ENCODE results near the gene KCNQ5.

Gene KCNQ5

DNA sequence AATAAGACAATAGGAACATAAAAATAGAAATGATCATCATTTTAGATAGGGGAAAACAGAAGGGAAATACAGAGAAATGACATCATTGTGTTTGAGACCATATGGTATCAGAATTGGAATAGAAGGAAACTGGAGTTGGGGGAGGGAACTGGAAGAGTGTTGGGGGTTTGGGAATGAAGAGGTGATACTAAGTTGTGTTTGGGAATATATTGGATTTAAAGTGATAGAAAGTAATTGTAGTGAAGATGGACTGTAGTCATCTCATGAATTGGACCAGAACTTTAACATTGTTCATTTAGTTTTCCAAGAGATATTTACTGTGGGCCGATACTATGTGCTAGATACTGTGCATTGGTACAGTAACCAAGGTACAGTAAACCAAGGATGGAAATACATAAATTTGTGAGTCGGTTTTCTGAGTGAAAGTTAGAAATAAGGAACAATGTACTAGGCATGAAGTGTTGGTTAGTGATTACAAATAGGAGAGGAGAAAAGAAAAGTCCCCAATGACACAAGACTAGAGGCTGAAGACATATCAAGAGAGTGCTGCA lies 32.3 kb downstream of the KCNQ5 start:
- WGBS, 2 donors (ENCODE audit: extremely low coverage in 2 of 2, insufficient read length in 2 of 2, insufficient replicate concordance in 1 of 2) = no CpG with 5 or more reads among the region's 2 CpGs

GRCh38 chr6:72657407-72658197 lies 35.7 kb downstream of the KCNQ5 start:
- no CpG with 5 or more reads among the region's 3 CpGs for WGBS, 2 donors (ENCODE audit: extremely low coverage in 2 of 2, insufficient read length in 2 of 2, insufficient replicate concordance in 1 of 2)
- no peak overlapping the region for H2AK5ac ChIP-seq (ENCODE audit: low read depth, low read length)
- H2BK15ac ChIP-seq (ENCODE audit: low read length) = no peak overlapping the region
- H3K18ac ChIP-seq (ENCODE audit: low read length) = no peak overlapping the region
- no peak overlapping the region for H3K23ac ChIP-seq (ENCODE audit: low read depth, low read length, poor library complexity)
- no peak overlapping the region for H2BK12ac ChIP-seq (ENCODE audit: low read length)
- H3K4me2 ChIP-seq (ENCODE audit: insufficient read depth, low read length, poor library complexity, severe bottlenecking) = no peak overlapping the region
- no peaks in the 10 kb centered on the region for H3K9me3 ChIP-seq (replicated peaks in 1 of 2; ENCODE audit: control insufficient read depth in 2 of 2, insufficient read depth in 1 of 2, low read depth in 1 of 2, low read length in 2 of 2)
- no peaks in the 10 kb centered on the region for H3K79me1 ChIP-seq (ENCODE audit: low read depth, low read length)
- no peak overlapping the region for H4K8ac ChIP-seq (ENCODE audit: low read depth, low read length)
- no peak overlapping the region for H3K4ac ChIP-seq (ENCODE audit: low read length)
- no peak overlapping the region for H2AFZ ChIP-seq (ENCODE audit: low read length)
- H3K4me3 ChIP-seq (ENCODE audit: low read length in 2 of 2) = no peak overlapping the region
- H3K27ac ChIP-seq (replicated peaks; ENCODE audit: low read length) = no peak overlapping the region
- no peak overlapping the region for H3K9ac ChIP-seq (ENCODE audit: low read depth, low read length, poor library complexity)
- H3K27me3 ChIP-seq (ENCODE audit: control insufficient read depth in 3 of 3, insufficient read depth in 3 of 3, low read depth in 1 of 3, low read length in 3 of 3) = no peaks in the 10 kb centered on the region
- DNase-seq (ENCODE audit: low spot score) = no peak
- H2BK120ac ChIP-seq (ENCODE audit: low read depth, low read length) = no peak overlapping the region
- H2BK5ac ChIP-seq (ENCODE audit: low read length) = no peak overlapping the region
- no peak overlapping the region for H3K14ac ChIP-seq (ENCODE audit: low read length)
- H3K36me3 ChIP-seq (replicated peaks in 1 of 2; ENCODE audit: control insufficient read depth in 2 of 2, insufficient read depth in 2 of 2, low read length in 2 of 2) = no peaks in the 10 kb centered on the region
- H4K91ac ChIP-seq (ENCODE audit: low read depth, low read length, poor library complexity) = no peak overlapping the region
- peaks cover 0 to 2% of the 10 kb centered on the region in 2 donors for H3K4me1 ChIP-seq (ENCODE audit: control insufficient read depth in 2 of 2, insufficient read depth in 1 of 2, low read depth in 1 of 2, low read length in 2 of 2)

More for the DNA sequence above, 32.3 kb downstream of the KCNQ5 start:
- no peak for DNase-seq (ENCODE audit: low spot score)
- no peak overlapping the region for H3K4me2 ChIP-seq (ENCODE audit: insufficient read depth, low read length, poor library complexity, severe bottlenecking)
- H2BK5ac ChIP-seq (ENCODE audit: low read length) = no peak overlapping the region
- no peaks in the 10 kb centered on the region for H3K79me1 ChIP-seq (ENCODE audit: low read depth, low read length)
- H2AFZ ChIP-seq (ENCODE audit: low read length) = no peak overlapping the region
- no peak overlapping the region for H3K14ac ChIP-seq (ENCODE audit: low read length)
- H2BK12ac ChIP-seq (ENCODE audit: low read length) = no peak overlapping the region
- no peak overlapping the region for H2BK15ac ChIP-seq (ENCODE audit: low read length)
- no peaks in the 10 kb centered on the region for H3K27me3 ChIP-seq (ENCODE audit: control insufficient read depth in 3 of 3, insufficient read depth in 3 of 3, low read depth in 1 of 3, low read length in 3 of 3)
- H4K91ac ChIP-seq (ENCODE audit: low read depth, low read length, poor library complexity) = no peak overlapping the region
- H3K9ac ChIP-seq (ENCODE audit: low read depth, low read length, poor library complexity) = no peak overlapping the region
- no peak overlapping the region for H2AK5ac ChIP-seq (ENCODE audit: low read depth, low read length)
- peaks cover 0 to 3% of the 10 kb centered on the region in 2 donors for H3K4me1 ChIP-seq (ENCODE audit: control insufficient read depth in 2 of 2, insufficient read depth in 1 of 2, low read depth in 1 of 2, low read length in 2 of 2)
- H4K8ac ChIP-seq (ENCODE audit: low read depth, low read length) = no peak overlapping the region
- no peak overlapping the region for H3K4me3 ChIP-seq (ENCODE audit: low read length in 2 of 2)
- H3K36me3 ChIP-seq (replicated peaks in 1 of 2; ENCODE audit: control insufficient read depth in 2 of 2, insufficient read depth in 2 of 2, low read length in 2 of 2) = no peaks in the 10 kb centered on the region
- no peak overlapping the region for H3K4ac ChIP-seq (ENCODE audit: low read length)
- H3K18ac ChIP-seq (ENCODE audit: low read length) = no peak overlapping the region
- H3K9me3 ChIP-seq (replicated peaks in 1 of 2; ENCODE audit: control insufficient read depth in 2 of 2, insufficient read depth in 1 of 2, low read depth in 1 of 2, low read length in 2 of 2) = no peaks in the 10 kb centered on the region
- no peak overlapping the region for H3K27ac ChIP-seq (replicated peaks; ENCODE audit: low read length)
- no peak overlapping the region for H3K23ac ChIP-seq (ENCODE audit: low read depth, low read length, poor library complexity)
- H2BK120ac ChIP-seq (ENCODE audit: low read depth, low read length) = no peak overlapping the region

- no peak overlapping the region for H3K4me3 ChIP-seq (ENCODE audit: low read length in 2 of 2)
Measured at GRCh38 chr6:72659754-72660153, 37.9 kb downstream of the KCNQ5 start.

DNA sequence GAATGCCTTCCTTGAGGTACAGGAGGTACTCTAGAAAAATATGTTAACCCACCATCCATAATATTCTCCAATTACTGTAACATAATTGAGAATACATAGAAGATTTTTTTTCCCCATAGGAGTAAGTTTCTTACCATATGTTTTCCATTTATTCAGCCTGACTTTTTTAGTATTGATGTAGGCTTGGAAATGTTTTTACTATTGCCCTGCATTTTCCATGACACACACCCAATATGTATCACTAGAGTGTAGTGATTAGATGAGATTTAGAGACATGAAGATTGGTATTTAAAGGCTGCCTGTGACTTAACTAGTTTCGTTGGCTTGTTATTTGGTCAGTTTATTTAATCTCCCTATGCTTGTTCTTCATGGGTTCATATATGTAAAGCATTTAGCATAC lies 39.5 kb downstream of the KCNQ5 start:
- H2BK5ac ChIP-seq (ENCODE audit: low read length) = no peak overlapping the region
- no peak overlapping the region for H3K14ac ChIP-seq (ENCODE audit: low read length)
- peaks cover 0 to 2% of the 10 kb centered on the region in 2 donors for H3K4me1 ChIP-seq (ENCODE audit: control insufficient read depth in 2 of 2, insufficient read depth in 1 of 2, low read depth in 1 of 2, low read length in 2 of 2)
- no peaks in the 10 kb centered on the region for H3K79me1 ChIP-seq (ENCODE audit: low read depth, low read length)
- no peak overlapping the region for H2AK5ac ChIP-seq (ENCODE audit: low read depth, low read length)
- H3K27ac ChIP-seq (replicated peaks; ENCODE audit: low read length) = no peak overlapping the region
- no peak overlapping the region for H2AFZ ChIP-seq (ENCODE audit: low read length)
- H3K27me3 ChIP-seq (ENCODE audit: control insufficient read depth in 3 of 3, insufficient read depth in 3 of 3, low read depth in 1 of 3, low read length in 3 of 3) = no peaks in the 10 kb centered on the region
- H2BK15ac ChIP-seq (ENCODE audit: low read length) = no peak overlapping the region
- no peak overlapping the region for H2BK120ac ChIP-seq (ENCODE audit: low read depth, low read length)
- no peak overlapping the region for H3K18ac ChIP-seq (ENCODE audit: low read length)
- H3K23ac ChIP-seq (ENCODE audit: low read depth, low read length, poor library complexity) = no peak overlapping the region
- no peak for DNase-seq (ENCODE audit: low spot score)
- H4K8ac ChIP-seq (ENCODE audit: low read depth, low read length) = no peak overlapping the region
- H3K4me3 ChIP-seq (ENCODE audit: low read length in 2 of 2) = no peak overlapping the region
- no peaks in the 10 kb centered on the region for H3K9me3 ChIP-seq (replicated peaks in 1 of 2; ENCODE audit: control insufficient read depth in 2 of 2, insufficient read depth in 1 of 2, low read depth in 1 of 2, low read length in 2 of 2)
- no peaks in the 10 kb centered on the region for H3K36me3 ChIP-seq (replicated peaks in 1 of 2; ENCODE audit: control insufficient read depth in 2 of 2, insufficient read depth in 2 of 2, low read length in 2 of 2)
- no peak overlapping the region for H4K91ac ChIP-seq (ENCODE audit: low read depth, low read length, poor library complexity)
- H3K4ac ChIP-seq (ENCODE audit: low read length) = no peak overlapping the region
- no peak overlapping the region for H2BK12ac ChIP-seq (ENCODE audit: low read length)
- no peak overlapping the region for H3K4me2 ChIP-seq (ENCODE audit: insufficient read depth, low read length, poor library complexity, severe bottlenecking)
- no peak overlapping the region for H3K9ac ChIP-seq (ENCODE audit: low read depth, low read length, poor library complexity)
- WGBS, 2 donors (ENCODE audit: extremely low coverage in 2 of 2, insufficient read length in 2 of 2, insufficient replicate concordance in 1 of 2) = no CpG with 5 or more reads among the region's 1 CpG

More at GRCh38 chr6:72659754-72660153, 37.9 kb downstream of the KCNQ5 start:
- no peak overlapping the region for H2BK12ac ChIP-seq (ENCODE audit: low read length)
- no peaks in the 10 kb centered on the region for H3K79me1 ChIP-seq (ENCODE audit: low read depth, low read length)
- no peaks in the 10 kb centered on the region for H3K27me3 ChIP-seq (ENCODE audit: control insufficient read depth in 3 of 3, insufficient read depth in 3 of 3, low read depth in 1 of 3, low read length in 3 of 3)
- H3K27ac ChIP-seq (replicated peaks; ENCODE audit: low read length) = no peak overlapping the region
- H3K18ac ChIP-seq (ENCODE audit: low read length) = no peak overlapping the region
- no peak overlapping the region for H2AK5ac ChIP-seq (ENCODE audit: low read depth, low read length)
- H2BK5ac ChIP-seq (ENCODE audit: low read length) = no peak overlapping the region
- no peak overlapping the region for H3K4ac ChIP-seq (ENCODE audit: low read length)
- H4K8ac ChIP-seq (ENCODE audit: low read depth, low read length) = no peak overlapping the region
- H3K9me3 ChIP-seq (replicated peaks in 1 of 2; ENCODE audit: control insufficient read depth in 2 of 2, insufficient read depth in 1 of 2, low read depth in 1 of 2, low read length in 2 of 2) = no peaks in the 10 kb centered on the region
- no peak overlapping the region for H3K9ac ChIP-seq (ENCODE audit: low read depth, low read length, poor library complexity)
- WGBS, 2 donors (ENCODE audit: extremely low coverage in 2 of 2, insufficient read length in 2 of 2, insufficient replicate concordance in 1 of 2) = no CpG with 5 or more reads among the region's 5 CpGs
- H4K91ac ChIP-seq (ENCODE audit: low read depth, low read length, poor library complexity) = no peak overlapping the region
- no peak overlapping the region for H2BK120ac ChIP-seq (ENCODE audit: low read depth, low read length)
- no peak overlapping the region for H2AFZ ChIP-seq (ENCODE audit: low read length)
- no peak overlapping the region for H3K14ac ChIP-seq (ENCODE audit: low read length)
- no peaks in the 10 kb centered on the region for H3K36me3 ChIP-seq (replicated peaks in 1 of 2; ENCODE audit: control insufficient read depth in 2 of 2, insufficient read depth in 2 of 2, low read length in 2 of 2)
- H2BK15ac ChIP-seq (ENCODE audit: low read length) = no peak overlapping the region
- H3K4me2 ChIP-seq (ENCODE audit: insufficient read depth, low read length, poor library complexity, severe bottlenecking) = no peak overlapping the region
- H3K23ac ChIP-seq (ENCODE audit: low read depth, low read length, poor library complexity) = no peak overlapping the region
- H3K4me1 ChIP-seq (ENCODE audit: control insufficient read depth in 2 of 2, insufficient read depth in 1 of 2, low read depth in 1 of 2, low read length in 2 of 2) = peaks cover 0 to 2% of the 10 kb centered on the region in 2 donors
- DNase-seq (ENCODE audit: low spot score) = no peak
